ENCODE results near the gene PRCC.

GRCh38 chr1:156725683-156726280 lies 41.6 kb upstream of the PRCC start:
- TF ChIP-seq MAZ (IDR thresholded peaks at IDR 0.05; ENCODE audit: borderline replicate concordance, low read depth, low read length) (no peak), POLR2A (IDR thresholded peaks at IDR 0.05; ENCODE audit: low read length) (no peak), CTCF (IDR thresholded peaks at IDR 0.05) (peak; percentile 97), HDAC2 (IDR thresholded peaks at IDR 0.05) (no peak), ATOH8 (CRISPR knock-in tag; IDR thresholded peaks at IDR 0.05; ENCODE audit: low read depth) (no peak), REST (IDR thresholded peaks at IDR 0.05) (no peak), FOSB (CRISPR knock-in tag; IDR thresholded peaks at IDR 0.05) (no peak), CHD4 (IDR thresholded peaks at IDR 0.05; ENCODE audit: borderline replicate concordance) (no peak), CHD2 (IDR thresholded peaks at IDR 0.05; ENCODE audit: low read length, partially characterized antibody) (no peak)

Data from A549 (cell line).